K562 (cell line): ENCODE data around the gene CFDP1. TPM values are rescaled to one million over a fixed set of nuclear protein-coding genes. Genes with fewer than 3 reads are reported as not detected.

ENCODE experiments used
- ATAC-seq: fragments of 200-7000 bp; cut with Tn5 transposase; 3 replicates; pipeline ENCODE4 v1.9.1; 2020; ENCODE audit warnings: moderate library complexity
- BruUV-seq: library from RNA; stranded (reverse); fragments of 400-500 nt; replicated peaks from 2 replicates; lab custom pipeline; 2021; lab: Mats Ljungman, UMichigan
- CTCF ChIA-PET: fragments of 300-600 bp; formaldehyde crosslinking; extraction: SDS; loops from one replicate; lab custom pipeline; 2021; ENCODE audit warnings: low intra/inter-chr PET ratio; lab: Yijun Ruan, JAX
- POLR2A ChIA-PET: fragments of 300-600, 350-650 bp; sonication (Branson Sonifier 250); formaldehyde crosslinking; extraction: SDS; loops from one replicate; lab custom pipeline; 2021; ENCODE audit warnings: antibody characterized with exemption, inconsistent platforms; lab: Yijun Ruan, JAX
- DNase-seq, 4 experiments: peaks; one replicate each; pipeline versions ENCODE4 v3.0.0 to v3.0.0-alpha.2; 2011 to 2018; ENCODE audit warnings: low spot score in 3 of 4, mixed read lengths in 3 of 4; ENCODE audit errors: extremely low read depth in 1 of 4
- FAIRE-seq: peaks from 2 replicates; lab custom pipeline; 2011; peaks lifted over from hg19 to GRCh38; lab: Jason Lieb, UNC
- H2AFZ ChIP-seq: 2 replicates; pipeline ENCODE4 v1.6.0; 2011; ENCODE audit warnings: low read depth, low read length, control low read depth, inconsistent platforms
- H3K27ac ChIP-seq: fragments of 200-600 bp; 3 replicates; pipeline ENCODE4 v1.8.0; 2011; ENCODE audit warnings: low read depth, mild to moderate bottlenecking, control low read depth, inconsistent platforms, low read length, moderate library complexity, mixed read lengths; ENCODE audit errors: extremely low read depth
- H3K27me3 ChIP-seq, 2 experiments: fragments of 300-600 bp in 1 of 2; 2 replicates in 1 of 2; 3 replicates in 1 of 2; pipeline versions ENCODE4 v1.6.0 to v1.8.0; 2011; ENCODE audit warnings: inconsistent platforms in 2 of 2, low read length in 2 of 2, mild to moderate bottlenecking in 1 of 2, mixed read lengths in 1 of 2, moderate library complexity in 1 of 2; ENCODE audit not compliant: control insufficient read depth in 2 of 2, insufficient read depth in 2 of 2
- H3K36me3 ChIP-seq: fragments of 300-600 bp; 3 replicates; pipeline ENCODE4 v1.8.0; 2011; ENCODE audit warnings: mild to moderate bottlenecking, low read length, inconsistent platforms; ENCODE audit not compliant: control insufficient read depth, insufficient read depth
- H3K4me1 ChIP-seq, 2 experiments: fragments of 200-600 bp in 1 of 2; replicated peaks in 1 of 2; 2 replicates in 1 of 2; 3 replicates in 1 of 2; pipeline versions ENCODE4 v1.5.1 to v1.8.0; 2011; ENCODE audit warnings: inconsistent platforms in 2 of 2, low read length in 2 of 2, mild to moderate bottlenecking in 1 of 2, mixed read lengths in 1 of 2, moderate library complexity in 1 of 2; ENCODE audit not compliant: control insufficient read depth in 2 of 2, insufficient read depth in 2 of 2
- H3K4me2 ChIP-seq: 2 replicates; pipeline ENCODE4 v1.6.1; 2011; ENCODE audit warnings: low read length, control low read depth, inconsistent platforms, mixed read lengths; ENCODE audit not compliant: insufficient read depth
- H3K4me3 ChIP-seq: fragments of 200-600 bp; sonication (generic), shearing (Covaris generic); 2 replicates; pipeline ENCODE4 v1.5.1; 2016; ENCODE audit warnings: control low read depth, inconsistent platforms
- H3K79me2 ChIP-seq: fragments of 200-600 bp; 3 replicates; pipeline ENCODE4 v1.8.0; 2011; ENCODE audit warnings: low read length, inconsistent platforms; ENCODE audit not compliant: control insufficient read depth, insufficient read depth
- H3K9ac ChIP-seq, 2 experiments: 2 replicates each; pipeline versions ENCODE4 v1.6.0 to v1.6.1; 2011; ENCODE audit warnings: low read depth in 2 of 2, low read length in 2 of 2, control low read depth in 1 of 2, inconsistent platforms in 1 of 2, mild to moderate bottlenecking in 1 of 2, mixed read lengths in 1 of 2; ENCODE audit not compliant: insufficient read depth in 1 of 2
- H3K9me1 ChIP-seq: one replicate; pipeline ENCODE4 v1.6.0; 2011; ENCODE audit warnings: inconsistent platforms, mild to moderate bottlenecking, low read length, moderate library complexity; ENCODE audit not compliant: control insufficient read depth, insufficient read depth
- H3K9me3 ChIP-seq: replicated peaks from 2 replicates; pipeline ENCODE4 v1.5.1; 2011; ENCODE audit warnings: low read depth, low read length, inconsistent platforms; ENCODE audit not compliant: control insufficient read depth, insufficient read depth
- H4K20me1 ChIP-seq: replicated peaks from 2 replicates; pipeline ENCODE4 v1.6.1; 2011; ENCODE audit warnings: low read length, inconsistent platforms, mixed read lengths; ENCODE audit not compliant: control insufficient read depth, insufficient read depth
- DIDO1 ChIP-seq: fragments of 450-650 bp; IDR thresholded peaks from 2 replicates; pipeline ENCODE4 v1.6.1; 2016; ENCODE audit warnings: low read depth, missing biosample characterization, missing genetic modification characterization
- NR3C1 ChIP-seq: sonication (generic); formaldehyde crosslinking; IDR thresholded peaks from 2 replicates; pipeline ENCODE4 v1.8.1; 2022; ENCODE audit warnings: missing genetic modification reagents
- ZNF316 ChIP-seq: fragments of 450-650 bp; IDR thresholded peaks from 2 replicates; pipeline ENCODE4 v1.6.1; 2016
- WGBS: fragments of 100-300 bp; shearing (Covaris generic); methylation state at CpG from one replicate; pipeline ENCODE4 v1.1.6; 2016; ENCODE audit warnings: low coverage, mixed read lengths; ENCODE audit not compliant: insufficient coverage; ENCODE audit errors: missing lambda C conversion rate; 5-methylcytosine and 5-hydroxymethylcytosine counted together
- in situ Hi-C: fragments of 300-500 bp; cut with MboI; formaldehyde crosslinking; loops from 4 replicates; pipeline ENCODE4 v1.15.0; 2018; ENCODE audit warnings: inconsistent platforms, mixed read lengths
- intact Hi-C: fragments of 100-400 bp; cut with micrococcal nuclease; formaldehyde crosslinking; loops from 2 replicates; pipeline ENCODE4 v1.14.2; 2022
- polyA plus RNA-seq, 8 experiments: library from polyadenylated mRNA; depleted of rRNA in 4 of 8; stranded (reverse) in 5 of 8; unstranded in 3 of 8; fragments of >200 nt; fragmentation: Nextera tagmentation in 2 of 8; fragmentation: Illumina TruSeq in 1 of 8; extraction: Ambion mirVana in 2 of 8; extraction: Trizol in 1 of 8; gene quantifications; 2 replicates each; pipeline versions ENCODE4 v1.2.1 to v1.2.3, GENCODE V29; 2011 to 2014; ENCODE audit warnings: inconsistent platforms in 1 of 8, missing spikeins in 1 of 8
- total RNA-seq, 7 experiments: library from RNA; depleted of rRNA in 6 of 7; stranded (reverse); fragments of >200 nt in 6 of 7; fragmentation: Illumina TruSeq in 2 of 7; extraction: Trizol in 2 of 7; gene quantifications; 2 replicates each; pipeline versions ENCODE4 v1.2.1 to v1.2.3, GENCODE V29; 2011 to 2021; ENCODE audit warnings: low replicate concordance in 1 of 7
- TF ChIP-seq, protein P1 (sequence below): fragments of 250-450 bp; sonication (Bioruptor Pico); IDR thresholded peaks from 2 replicates; pipeline ENCODE4 v1.5.0; 2020; ENCODE audit warnings: mild to moderate bottlenecking, borderline replicate concordance

Gene CFDP1
- total and polyA plus RNA-seq, 9 of the 15 experiments (the other 6 are each of a cell fraction or from before 2014, with no cell fraction given), result 31.5 to 78.4 (median 61.7) TPM

DNA sequence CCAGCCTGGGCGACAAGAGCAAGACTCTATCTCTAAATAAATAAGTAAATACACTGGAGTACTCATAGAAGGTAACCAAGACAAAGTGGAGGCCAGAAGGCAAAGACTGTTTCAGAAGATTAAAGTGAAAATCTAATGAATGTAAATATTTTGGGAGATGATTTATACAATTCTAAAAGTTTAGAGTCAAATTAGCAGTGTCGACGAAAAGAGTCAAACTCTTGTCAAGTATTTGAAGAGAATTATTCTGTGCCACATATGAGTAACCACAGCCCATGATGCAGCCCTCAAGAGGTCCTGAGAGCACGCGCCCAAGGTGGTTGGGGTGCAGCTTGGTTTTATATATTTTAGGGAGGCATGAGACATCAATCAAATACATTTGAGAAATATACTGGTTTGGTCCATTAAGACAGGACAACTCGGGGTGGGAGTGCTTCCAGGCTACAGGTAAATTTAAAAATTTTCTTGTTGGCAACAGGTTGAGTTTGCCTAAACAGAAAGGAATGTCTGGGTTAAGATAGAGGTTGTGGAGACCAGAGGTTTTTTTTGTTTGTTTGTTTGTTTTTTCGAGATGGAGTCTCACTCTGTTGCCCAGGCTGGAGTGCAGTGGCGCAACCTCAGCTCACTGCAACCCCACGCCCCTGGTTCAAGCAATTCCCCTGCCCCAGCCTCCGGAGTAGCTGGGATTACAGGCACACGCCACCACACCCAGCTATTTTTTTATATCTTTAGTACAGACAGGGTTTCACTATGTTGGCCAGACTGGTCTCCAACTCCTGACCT lies 3.5 kb downstream of the CFDP1 start:
- H2AFZ ChIP-seq, result no peak overlapping the region
- intact Hi-C loops, result no loop called here
- BruUV-seq, result no TSS peak
- TF ChIP-seq DIDO1 (tag) (no peak), NR3C1 (no peak), ZNF316 (peak; percentile 73)
- TF ChIP-seq, protein P1, sequence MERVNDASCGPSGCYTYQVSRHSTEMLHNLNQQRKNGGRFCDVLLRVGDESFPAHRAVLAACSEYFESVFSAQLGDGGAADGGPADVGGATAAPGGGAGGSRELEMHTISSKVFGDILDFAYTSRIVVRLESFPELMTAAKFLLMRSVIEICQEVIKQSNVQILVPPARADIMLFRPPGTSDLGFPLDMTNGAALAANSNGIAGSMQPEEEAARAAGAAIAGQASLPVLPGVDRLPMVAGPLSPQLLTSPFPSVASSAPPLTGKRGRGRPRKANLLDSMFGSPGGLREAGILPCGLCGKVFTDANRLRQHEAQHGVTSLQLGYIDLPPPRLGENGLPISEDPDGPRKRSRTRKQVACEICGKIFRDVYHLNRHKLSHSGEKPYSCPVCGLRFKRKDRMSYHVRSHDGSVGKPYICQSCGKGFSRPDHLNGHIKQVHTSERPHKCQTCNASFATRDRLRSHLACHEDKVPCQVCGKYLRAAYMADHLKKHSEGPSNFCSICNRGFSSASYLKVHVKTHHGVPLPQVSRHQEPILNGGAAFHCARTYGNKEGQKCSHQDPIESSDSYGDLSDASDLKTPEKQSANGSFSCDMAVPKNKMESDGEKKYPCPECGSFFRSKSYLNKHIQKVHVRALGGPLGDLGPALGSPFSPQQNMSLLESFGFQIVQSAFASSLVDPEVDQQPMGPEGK (CRISPR knock-in tag), result no peak
- no peak overlapping the region for H3K27ac ChIP-seq
- FAIRE-seq, result no peak
- no peaks in the 10 kb centered on the region for H3K9me1 ChIP-seq
- peaks cover 9% of the 10 kb centered on the region; the same call in 2 of the 3 replicates for H3K36me3 ChIP-seq
- no peaks in the 10 kb centered on the region for H3K27me3 ChIP-seq
- ChIA-PET POLR2A (interaction anchor here (1.1 kb wide), 1 partner anchor 17 kb away, joined by 6 read pairs; no protein-coding TSS in a partner anchor), CTCF (no interaction called here)
- no peak overlapping the region for H3K4me2 ChIP-seq
- DNase-seq, result no peak
- H3K4me3 ChIP-seq, result no peak overlapping the region
- no peak for ATAC-seq
- no peaks in the 10 kb centered on the region for H4K20me1 ChIP-seq
- in situ Hi-C loops, result no loop called here
- H3K4me1 ChIP-seq, result peaks cover 3 to 19% of the 10 kb centered on the region in 2 experiments; a peak in 4 of 5 replicates
- no peaks in the 10 kb centered on the region for H3K9me3 ChIP-seq
- 80% methylated on average over 7 of the region's 11 CpGs for WGBS
- peaks cover 64% of the 10 kb centered on the region for H3K79me2 ChIP-seq
- H3K9ac ChIP-seq, result no peak overlapping the region
